EH (cell line): ENCODE measurements around the gene CAMTA1.
"Not testable (repeated sequence)": the region's sequence is repeated elsewhere in the genome, so short reads cannot be mapped to it uniquely, and the experiment has no call there.

ENCODE experiments used
- DNase-seq: peaks from one replicate; pipeline ENCODE4 v3.0.0-alpha.2; 2015; ENCODE audit warnings: low read depth

The CAMTA1 gene

GRCh38 chr1:7109901-7110300 lies 324.6 kb downstream of the CAMTA1 start:
- no peak for DNase-seq

- no peak for DNase-seq
Measured at GRCh38 chr1:7110321-7110720, 325.1 kb downstream of the CAMTA1 start.

GRCh38 chr1:7111853-7112252 lies 326.6 kb downstream of the CAMTA1 start:
- DNase-seq: no peak

- no peak for DNase-seq
Measured at GRCh38 chr1:7113136-7113535, 327.9 kb downstream of the CAMTA1 start.

- DNase-seq: no peak
Measured at GRCh38 chr1:7113822-7114221, 328.6 kb downstream of the CAMTA1 start.

GRCh38 chr1:7116001-7116400 lies 330.7 kb downstream of the CAMTA1 start:
- DNase-seq: no peak

GRCh38 chr1:7117399-7118281 lies 332.4 kb downstream of the CAMTA1 start:
- peak; percentile 92 for DNase-seq

GRCh38 chr1:7119156-7119555 lies 333.9 kb downstream of the CAMTA1 start:
- no peak for DNase-seq

- DNase-seq: no peak
Measured at GRCh38 chr1:7120863-7121621, 335.8 kb downstream of the CAMTA1 start.

- DNase-seq: no peak
Measured at GRCh38 chr1:7121622-7121988, 336.4 kb downstream of the CAMTA1 start.

GRCh38 chr1:7127322-7128075 lies 342.2 kb downstream of the CAMTA1 start:
- DNase-seq: peak; percentile 21

- no peak for DNase-seq
Measured at GRCh38 chr1:7128293-7128692, 343.0 kb downstream of the CAMTA1 start.

- DNase-seq: no peak
Measured at GRCh38 chr1:7130127-7130526, 344.9 kb downstream of the CAMTA1 start.

GRCh38 chr1:7135493-7135892 lies 350.2 kb downstream of the CAMTA1 start:
- no peak for DNase-seq

- no peak for DNase-seq
Measured at GRCh38 chr1:7136166-7136953, 351.1 kb downstream of the CAMTA1 start.

- DNase-seq: no peak
Measured at GRCh38 chr1:7140251-7140650, 355.0 kb downstream of the CAMTA1 start.

- no peak for DNase-seq
Measured at GRCh38 chr1:7145947-7146346, 360.7 kb downstream of the CAMTA1 start.

- DNase-seq: no peak
Measured at GRCh38 chr1:7146710-7147109, 361.5 kb downstream of the CAMTA1 start.

GRCh38 chr1:7147581-7148282 lies 362.5 kb downstream of the CAMTA1 start:
- not testable (repeated sequence) for DNase-seq

- peak; percentile 41 for DNase-seq
Measured at GRCh38 chr1:7149080-7149838, 364.0 kb downstream of the CAMTA1 start.
